NCI-H2171 (cell line): Measurements from ENCODE around the gene PIEZO2.
"Not testable (repeated sequence)": the region's sequence is repeated elsewhere in the genome, so short reads cannot be mapped to it uniquely, and the experiment has no call there.

Experiments used
- DNase-seq: peaks from one replicate; lab custom pipeline; 2025; lab: John Stamatoyannopoulos, UW

The PIEZO2 gene

DNA sequence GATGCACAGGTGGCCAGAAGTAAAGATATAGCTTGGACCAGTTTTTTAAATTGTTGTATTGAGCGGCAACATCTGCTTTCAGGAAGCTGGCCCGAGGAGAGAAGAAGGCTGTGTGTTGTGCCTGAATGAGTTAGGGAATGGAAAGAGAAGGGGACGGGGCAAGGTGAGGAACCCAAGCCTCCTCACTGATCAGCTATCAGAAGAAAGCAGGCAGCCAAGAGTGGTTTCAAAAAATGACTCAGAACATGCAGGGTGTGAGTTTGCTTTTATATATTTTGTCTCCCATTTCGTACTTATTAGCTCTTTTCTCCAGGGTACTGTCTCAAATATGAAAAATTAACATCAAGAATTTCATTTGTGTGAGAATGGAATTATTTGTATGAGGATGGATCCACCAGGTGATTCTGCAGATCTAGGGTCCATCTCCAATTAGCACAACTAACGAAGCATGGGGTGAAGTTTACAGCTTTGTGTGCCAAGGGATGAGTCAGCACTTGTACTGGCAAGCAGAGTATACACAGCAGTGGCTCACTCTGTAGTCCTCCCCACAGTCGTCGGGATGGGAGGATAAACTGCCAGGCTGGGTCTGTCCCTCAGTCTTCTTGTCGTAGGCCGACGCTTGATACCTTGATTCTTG, 175.7 kb downstream of the PIEZO2 start:
- DNase-seq: no peak

DNA sequence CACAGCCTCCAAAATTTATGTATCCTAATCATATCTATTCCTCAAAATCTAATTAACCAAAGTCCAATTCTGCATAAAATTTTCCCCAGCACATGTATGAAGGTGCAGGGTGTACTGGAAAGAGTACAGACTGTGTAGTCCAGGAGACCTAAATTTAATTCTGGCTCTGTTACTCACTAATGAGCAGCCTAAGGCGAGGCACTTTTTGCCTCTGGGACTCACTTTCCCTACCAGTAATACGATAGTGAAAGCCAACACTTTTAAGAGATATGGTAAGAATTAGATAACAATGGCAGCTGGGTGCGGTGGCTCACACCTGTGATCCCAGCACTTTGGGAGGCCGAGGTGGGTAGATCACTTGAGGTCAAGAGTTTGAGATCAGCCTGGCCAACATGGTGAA, 177.7 kb downstream of the PIEZO2 start:
- no peak for DNase-seq

DNA sequence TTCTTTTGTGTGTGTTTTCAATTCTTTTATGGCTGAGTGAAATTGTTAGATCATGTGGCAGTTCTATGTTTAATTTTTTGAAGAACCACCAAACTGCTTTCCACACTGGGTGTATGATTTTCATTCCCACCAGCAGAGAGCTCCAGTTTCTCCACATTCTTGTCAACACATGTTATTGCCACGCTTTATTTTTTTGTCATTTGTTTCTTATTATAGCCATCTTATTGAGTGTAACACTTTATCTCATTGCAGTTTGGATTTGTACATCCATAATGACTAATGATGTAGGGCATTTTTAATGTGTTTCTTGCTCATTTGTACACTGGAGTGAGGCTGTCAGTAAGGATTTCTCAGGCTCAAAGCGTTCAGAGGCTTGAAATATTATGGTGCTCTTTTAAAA, 184.2 kb downstream of the PIEZO2 start:
- no peak for DNase-seq

DNA sequence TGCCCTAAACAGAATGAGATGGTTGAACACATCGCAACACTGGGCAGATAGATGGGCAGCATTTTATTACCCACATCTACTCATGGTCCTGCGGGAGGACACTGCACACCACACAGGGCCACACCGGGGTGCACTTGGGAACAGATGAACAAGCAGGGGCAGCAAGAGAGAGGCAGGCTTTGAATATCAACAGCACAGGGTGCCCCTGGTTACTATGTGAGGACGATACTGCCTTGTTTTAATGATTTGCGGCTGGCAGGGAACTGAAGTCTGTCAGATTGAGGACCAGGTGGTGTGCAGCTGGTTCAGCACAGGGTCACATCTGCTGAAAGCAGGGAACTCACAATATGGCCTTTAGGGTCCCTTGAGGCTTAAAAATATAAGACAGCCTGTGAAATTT, 195.7 kb downstream of the PIEZO2 start:
- peak; percentile 87 for DNase-seq

DNA sequence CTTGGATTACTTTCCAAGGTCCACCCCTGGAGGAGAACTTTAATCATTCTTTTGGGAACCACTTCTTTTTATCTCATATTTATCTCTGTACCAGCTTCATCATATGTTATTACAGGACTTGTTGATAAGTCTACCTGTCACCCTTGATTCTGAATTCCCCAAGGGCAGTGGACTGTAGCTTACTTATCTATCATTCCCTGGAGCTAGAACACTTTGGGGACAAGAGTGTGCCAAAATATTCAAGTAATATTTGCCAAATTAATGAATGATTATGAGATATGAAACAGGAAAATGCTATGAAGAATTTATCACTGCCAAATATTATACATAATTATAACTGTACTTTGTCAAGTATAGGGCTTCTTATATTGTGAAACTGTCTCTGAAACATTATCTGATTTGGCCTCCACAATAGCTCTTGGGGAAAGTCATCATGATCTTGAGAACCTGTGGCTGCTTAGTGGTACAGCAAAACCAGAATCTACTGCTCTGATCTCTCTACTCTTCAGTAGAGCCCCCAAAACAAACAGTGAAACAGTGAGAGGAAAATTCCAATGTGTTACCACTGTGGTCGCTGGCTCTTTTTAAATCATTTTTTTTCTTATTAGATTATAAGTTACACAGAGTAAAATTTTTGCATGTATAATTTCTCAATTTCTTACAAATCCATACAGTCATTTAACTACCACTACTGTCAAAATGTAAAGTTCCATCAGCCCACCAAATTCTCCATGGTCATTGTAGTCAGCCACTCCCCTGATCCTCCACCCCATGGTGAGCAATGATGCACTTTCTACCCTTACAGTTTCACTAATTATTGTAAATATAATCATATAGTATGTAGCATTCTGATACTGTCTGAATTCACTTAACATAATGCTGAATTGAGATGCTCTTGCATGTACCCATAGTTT, 197.5 kb downstream of the PIEZO2 start:
- DNase-seq: no peak

DNA sequence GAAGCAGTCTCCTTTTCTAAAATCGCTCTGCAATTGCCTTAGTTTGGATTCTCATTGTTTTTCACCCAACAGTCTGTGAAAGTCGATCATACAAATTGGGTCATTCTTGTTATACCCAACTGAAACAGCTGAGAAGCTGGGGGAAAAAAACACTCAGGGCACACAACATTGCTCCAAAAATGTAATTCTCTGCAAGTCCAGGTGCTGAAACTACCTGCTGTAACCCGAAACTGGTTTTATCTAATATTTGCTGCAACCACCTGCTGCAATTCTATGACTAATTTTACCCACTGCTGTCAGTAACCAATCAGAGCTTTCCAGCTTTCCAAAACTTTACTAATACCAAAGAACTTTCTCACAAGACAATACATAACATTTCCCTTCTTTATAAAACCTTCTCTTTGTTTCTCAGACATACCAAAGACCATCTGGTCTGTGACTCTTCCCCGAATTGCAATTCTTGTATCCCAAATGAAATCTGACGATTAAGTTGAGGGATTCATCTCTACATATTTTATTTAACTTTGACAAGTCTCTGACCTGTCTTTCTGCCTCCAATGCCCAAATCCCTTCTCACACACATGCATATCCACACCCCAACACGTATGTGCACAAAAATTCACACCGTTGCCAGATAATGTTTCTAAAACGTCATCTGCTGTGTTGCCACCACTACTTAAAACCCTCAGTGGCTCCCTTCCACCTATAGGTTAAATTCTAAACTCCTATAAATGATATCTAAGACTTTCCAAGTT, 198.3 kb downstream of the PIEZO2 start:
- no peak for DNase-seq

DNA sequence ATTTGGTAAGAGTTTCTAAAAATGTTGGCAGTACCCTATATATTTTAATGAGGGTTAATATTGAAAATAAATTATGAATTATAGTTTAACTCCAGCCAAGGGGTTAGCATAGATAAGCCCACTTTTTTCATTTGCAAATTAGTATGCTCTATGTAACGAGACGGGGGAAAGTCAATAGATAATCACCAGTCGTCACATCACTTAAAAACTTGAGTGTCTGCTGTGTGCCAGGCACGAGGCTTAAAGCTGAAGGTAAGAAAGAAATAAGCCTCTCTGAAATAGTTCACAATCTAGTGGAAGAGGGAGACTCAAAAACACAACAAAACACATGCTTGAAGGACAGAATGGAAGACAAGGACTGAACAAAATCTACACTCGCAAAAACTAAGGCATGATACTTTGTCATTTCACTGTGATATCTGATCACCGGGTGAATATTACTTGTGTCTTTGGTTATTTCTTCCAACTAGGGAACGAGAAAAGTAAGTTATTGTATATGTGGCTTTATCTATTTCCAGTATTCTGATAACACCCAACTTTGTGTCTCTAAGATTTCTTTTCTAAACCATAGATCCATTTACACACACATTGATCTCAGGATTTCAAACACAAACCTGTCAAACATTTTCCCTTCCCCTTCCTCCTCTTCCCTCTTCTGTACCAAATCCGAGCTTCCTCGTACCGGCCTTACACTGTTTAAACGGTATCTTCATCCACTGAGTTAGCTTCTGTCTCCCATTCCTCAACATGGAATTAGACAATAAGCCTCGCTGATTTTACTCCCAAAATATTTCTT, 199.1 kb downstream of the PIEZO2 start:
- DNase-seq: no peak

DNA sequence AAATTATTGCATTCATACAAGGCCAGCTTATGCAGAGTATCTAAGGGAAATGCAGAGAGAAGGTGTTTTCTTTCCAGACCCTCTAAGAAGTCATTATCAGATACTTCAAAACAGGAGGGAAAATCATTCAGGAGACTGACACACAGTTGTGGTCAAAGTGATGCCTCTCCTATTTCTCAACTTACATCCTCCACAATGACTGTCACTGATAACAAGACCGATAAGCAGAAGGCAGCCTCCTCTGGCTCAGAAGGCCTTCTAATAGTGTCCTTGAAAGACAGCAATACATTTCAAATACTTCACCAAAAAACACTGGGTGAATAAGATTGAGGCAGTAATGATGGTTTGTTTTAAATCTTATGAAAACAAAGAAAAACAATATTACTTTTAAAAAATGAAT, 199.7 kb downstream of the PIEZO2 start:
- no peak for DNase-seq

DNA sequence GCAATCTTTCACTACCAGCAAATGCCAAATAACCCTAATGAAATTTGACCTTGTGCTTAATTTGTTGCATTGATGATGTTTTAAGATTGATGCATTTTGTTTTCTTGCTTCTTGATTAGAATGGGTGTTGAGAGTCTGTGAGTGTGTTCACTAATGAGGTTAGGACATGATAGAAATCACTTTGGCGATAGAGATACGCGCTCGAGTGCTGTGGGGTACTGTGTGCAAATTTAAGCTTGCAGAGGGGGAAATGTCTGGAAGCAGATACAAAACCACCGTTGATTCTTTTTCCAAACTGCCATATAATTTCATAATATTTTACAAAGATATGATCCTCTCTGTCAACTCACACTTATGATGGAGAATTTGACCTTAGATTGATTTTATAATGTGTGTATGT, 200.9 kb downstream of the PIEZO2 start:
- DNase-seq: no peak

DNA sequence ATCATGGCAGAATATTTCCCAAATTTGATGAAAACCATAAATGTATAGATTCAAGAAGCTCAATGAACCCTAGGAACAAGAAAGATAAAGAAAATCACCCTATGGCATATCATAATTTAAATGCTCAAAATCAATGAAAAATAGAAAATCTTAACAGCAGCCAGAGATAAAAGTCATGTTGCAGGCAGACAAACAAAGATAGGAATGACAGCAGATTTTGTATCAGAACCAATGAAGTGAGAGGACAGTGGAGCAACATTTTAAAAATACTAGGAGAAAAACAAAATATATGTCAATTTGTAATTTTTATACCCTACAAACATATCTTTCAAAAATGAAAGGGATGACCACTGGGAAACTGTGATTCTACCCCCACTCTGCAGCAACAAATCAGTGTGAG, 203.3 kb downstream of the PIEZO2 start:
- no peak for DNase-seq

DNA sequence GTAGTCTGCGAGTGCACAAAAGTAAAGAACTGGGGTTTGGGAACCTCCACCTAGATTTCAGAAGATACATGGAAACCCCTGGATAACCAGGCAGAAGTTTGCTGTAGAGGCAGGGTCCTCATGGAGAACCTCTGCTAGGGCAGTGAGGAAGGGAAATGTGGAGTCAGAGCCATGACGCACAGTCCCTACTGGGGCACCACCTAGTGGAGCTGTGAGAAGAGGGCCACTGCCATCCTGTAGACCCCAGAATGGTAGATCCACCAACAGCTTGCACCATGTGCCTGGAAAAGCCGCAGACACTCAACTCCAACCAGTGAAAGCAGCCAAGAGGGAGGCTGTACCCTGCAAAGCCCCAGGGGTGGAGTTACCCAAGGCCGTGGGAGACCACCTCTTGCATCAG, 206.4 kb downstream of the PIEZO2 start:
- no peak for DNase-seq

DNA sequence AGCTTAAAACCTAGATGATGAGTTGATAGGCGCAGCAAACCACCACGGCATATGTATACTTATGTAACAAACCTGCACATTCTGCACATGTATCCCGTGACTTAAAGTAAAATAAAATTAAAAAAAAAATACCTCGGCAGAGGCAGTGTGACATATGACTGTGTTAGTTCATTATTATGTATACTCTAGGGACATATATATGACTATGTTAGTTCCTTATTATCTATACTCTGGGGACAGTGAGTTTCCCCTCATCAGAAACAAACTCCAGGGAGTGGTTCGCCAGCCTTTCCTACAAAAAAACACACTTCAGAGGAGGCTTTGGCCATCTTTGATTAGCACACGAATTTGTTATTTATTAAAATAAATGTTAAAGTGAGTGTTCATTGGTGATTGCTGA, 209.5 kb downstream of the PIEZO2 start:
- no peak for DNase-seq

DNA sequence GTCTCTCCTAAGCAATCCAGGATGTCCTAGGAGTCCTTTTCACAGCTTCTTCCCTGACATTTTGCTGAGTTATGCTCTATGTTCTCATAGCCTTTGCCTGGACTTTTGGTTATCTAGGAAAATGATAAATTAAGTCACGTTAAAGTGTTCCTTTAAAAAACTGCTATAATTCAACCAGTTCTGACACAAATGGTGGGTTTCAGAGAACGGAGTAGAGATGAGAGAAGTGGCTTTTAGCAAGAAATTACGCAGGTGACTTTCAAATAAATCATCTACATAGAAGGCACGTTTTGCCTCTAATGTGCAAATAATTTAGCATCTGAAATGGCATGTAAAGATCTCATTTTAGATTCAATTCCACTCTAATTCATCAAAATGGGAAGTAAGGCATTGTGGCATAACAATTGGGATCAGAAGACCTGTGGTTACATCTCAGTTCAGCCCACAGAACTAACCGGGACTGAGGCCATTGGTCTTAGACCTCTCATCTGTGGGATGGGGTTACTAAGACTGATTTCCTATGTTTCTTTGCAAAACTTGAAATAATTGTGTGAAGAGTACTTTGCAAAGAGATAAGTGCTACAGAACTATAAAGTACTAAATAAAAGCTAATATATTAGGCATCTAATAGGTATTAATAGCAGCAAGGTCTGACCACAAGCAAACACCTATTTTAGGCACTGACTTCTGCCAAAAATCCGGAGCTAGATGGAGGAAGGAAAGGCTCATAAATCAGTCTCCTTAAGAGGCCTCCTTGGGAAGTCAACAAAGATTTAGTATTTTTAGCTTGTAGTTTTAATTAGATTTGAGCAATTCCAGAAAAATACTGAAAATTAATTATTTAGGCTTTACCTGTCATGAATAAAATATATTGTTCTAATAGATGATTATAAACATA, 211.4 kb downstream of the PIEZO2 start:
- no peak for DNase-seq

DNA sequence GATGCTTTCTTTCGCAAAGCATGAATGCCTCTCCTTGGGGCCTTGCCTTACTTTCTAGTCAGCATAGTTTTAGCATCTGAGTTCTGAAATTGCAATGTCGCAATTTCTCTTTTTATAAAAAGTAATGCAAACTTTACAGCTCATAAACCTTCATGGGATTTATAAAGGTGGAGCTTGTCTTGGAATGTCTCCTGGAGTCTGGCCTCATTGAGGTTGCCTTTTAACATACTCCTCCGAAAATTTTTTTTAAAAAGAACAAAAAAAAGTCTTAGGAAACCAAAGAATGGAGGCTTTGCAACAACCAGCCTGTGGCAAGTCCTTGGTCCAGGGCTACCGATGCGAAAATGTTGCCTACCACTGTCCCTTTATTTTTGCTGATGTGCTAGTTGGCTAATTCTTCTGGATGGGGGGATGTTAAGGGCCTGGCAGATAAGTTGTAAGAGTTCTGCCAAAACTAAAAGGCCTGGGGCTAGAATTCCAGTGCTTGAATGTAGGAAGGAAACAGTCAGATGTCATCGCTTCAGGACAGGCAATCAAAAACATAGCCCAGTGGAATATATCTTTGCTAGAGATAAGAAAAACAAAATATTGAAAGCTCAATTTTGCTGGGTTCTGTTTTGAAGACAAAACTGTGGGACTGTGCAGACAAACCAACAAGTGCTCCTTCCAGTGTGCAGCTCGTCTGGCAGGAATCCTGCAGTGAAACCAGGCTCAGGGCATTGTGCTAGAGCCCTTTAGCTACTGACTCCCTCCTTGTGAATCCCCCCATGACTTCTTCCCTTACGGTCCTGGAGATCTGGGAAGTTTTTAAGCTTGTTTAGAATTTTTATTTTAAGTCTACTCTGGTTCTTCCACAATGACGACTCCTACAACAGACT, 213.0 kb downstream of the PIEZO2 start:
- DNase-seq: no peak

DNA sequence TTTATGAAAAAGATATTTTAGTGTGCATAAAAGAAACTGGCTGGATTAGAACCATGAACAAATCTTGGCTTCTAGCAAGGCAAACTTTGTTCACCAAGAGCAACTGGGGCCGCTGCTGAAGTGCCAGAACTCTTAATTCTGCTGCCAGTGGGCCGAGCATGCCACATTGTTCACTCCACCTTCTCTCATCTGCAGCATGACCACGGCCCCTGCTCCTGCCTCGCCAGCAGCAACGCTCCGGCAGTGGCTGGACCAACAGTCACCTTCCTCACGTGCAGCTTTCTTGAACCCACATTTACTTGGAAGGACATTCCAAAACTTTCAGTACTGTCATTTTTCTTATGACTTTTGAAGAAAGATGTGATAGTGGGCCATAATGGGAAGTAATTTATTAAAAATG, 213.8 kb downstream of the PIEZO2 start:
- no peak for DNase-seq

DNA sequence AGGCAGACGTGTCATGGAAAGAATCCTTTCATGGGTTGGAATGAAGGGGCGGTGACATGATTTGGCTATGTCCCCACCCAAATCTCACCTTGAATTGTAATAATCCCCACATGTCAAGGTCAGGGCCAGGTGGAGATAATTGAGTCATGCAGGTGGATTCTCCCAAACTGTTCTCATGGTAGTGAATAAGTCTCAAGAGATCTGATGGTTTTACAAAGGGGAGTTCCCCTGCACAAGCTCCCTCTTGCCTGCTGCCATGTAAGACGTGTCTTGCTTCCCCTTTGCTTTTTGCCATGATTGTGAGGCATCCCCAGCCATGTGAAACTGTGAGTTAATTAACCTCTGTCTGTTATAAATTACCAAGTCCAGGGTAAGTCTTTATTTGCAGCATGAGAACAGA, 215.7 kb downstream of the PIEZO2 start:
- not testable (repeated sequence) for DNase-seq

DNA sequence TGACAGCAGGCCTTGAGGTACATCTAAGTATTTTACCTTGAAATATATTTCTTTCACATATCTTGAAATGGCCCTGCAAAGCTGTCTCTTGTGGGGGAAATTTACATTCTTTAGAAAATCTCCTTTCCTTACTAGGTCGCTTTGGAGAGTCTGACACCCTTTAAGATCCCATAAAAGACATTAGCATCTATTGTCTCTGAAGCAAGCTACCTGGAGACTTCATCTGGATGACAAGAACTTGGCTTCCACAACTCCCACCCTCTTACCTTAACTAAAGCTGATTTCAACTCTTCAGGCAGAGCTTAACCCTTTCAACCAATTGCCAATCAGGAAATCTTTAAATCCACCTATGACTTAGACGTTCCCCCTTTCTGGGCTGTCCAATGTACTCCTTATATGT, 219.3 kb downstream of the PIEZO2 start:
- DNase-seq: no peak

DNA sequence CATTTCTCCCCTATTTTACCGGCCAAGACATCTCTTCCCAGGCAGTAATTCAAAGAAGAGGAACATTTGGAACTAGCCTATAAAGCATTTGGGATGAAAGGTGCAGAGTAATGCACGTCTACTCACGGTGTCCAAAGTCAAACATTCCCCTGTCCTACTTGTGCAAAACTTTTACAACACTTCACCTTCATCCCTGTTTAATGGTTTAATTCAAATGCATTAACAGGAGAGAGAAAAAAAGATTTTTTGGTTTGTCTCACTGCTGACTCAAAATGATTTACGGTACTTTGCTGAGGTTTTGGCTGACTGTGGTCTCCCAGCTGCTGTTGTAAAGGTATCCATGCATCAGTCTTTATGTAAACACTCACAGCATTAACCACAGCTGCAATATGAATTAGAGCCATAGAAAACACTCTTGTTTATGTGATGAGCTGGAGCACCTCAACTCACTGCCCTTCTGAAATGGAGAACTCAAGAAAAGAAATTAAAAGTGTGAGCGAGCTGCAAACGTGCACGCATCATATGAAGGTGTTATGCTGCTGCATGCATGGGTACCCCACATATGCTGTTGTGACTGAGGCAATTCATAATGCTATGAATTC, 220.5 kb downstream of the PIEZO2 start:
- no peak for DNase-seq

DNA sequence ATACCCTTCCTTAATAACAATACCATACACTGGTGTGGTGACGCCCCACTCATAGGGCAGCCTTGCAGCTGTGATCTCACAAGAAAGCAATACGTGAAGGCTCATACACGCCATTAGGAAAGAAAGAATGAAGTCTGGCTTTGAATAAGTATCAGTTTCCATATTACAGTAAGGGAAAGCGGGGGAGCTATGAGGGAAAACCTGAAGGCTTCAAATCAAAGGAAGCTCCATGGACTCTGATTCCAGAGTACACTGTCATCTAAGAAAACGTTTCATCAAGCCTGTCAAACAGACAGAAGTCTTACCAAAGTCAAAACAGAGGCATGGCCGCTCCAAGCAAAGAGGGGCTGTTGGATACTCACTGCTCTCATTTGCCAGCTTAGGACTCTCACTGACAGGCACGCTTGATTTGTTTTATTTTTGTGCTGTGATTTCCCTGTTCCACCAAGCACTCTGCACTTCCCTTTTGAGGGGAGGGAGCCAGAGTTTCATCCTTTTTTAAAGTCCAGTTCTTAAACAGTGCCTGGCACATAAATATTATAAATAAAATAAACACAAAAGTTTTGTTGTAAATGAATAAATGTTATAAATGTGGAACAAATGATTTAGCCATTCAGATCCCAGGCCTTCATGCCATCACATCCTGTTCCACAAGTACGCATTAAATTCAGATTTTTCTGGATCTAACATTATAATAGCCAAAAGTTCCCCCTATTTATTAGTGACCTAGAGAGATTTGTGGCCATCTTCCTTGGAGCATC, 221.2 kb downstream of the PIEZO2 start:
- no peak for DNase-seq
